NK-92 treated with Interleukin-12 subunit alpha and Interleukin-12 subunit beta, amount 100 ng/mL, for 24 hours (cell line): ENCODE data around the gene C7orf25.

Source experiments
- DNase-seq: peaks from one replicate; lab custom pipeline; 2025; lab: John Stamatoyannopoulos, UW

Gene C7orf25

DNA sequence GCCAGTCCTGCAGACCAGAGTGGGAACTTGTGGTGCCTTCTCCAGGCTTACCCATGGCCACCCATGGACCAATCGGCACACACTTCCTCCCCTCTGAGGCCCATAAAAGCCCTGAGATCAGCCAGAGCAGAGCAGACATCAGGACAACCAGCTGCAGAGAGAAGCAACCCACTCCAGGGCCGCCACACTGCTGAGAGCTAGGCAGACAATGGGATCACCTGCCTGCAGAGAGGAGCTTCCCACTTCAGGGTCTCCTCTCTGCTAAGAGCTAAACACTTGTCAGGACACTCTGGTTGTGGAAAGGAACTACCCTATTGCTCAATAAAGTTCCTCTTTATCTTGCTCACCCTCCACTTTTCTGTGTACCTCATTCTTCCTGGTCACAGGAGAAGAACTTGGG lies 34.0 kb downstream of the C7orf25 start:
- no peak for DNase-seq

DNA sequence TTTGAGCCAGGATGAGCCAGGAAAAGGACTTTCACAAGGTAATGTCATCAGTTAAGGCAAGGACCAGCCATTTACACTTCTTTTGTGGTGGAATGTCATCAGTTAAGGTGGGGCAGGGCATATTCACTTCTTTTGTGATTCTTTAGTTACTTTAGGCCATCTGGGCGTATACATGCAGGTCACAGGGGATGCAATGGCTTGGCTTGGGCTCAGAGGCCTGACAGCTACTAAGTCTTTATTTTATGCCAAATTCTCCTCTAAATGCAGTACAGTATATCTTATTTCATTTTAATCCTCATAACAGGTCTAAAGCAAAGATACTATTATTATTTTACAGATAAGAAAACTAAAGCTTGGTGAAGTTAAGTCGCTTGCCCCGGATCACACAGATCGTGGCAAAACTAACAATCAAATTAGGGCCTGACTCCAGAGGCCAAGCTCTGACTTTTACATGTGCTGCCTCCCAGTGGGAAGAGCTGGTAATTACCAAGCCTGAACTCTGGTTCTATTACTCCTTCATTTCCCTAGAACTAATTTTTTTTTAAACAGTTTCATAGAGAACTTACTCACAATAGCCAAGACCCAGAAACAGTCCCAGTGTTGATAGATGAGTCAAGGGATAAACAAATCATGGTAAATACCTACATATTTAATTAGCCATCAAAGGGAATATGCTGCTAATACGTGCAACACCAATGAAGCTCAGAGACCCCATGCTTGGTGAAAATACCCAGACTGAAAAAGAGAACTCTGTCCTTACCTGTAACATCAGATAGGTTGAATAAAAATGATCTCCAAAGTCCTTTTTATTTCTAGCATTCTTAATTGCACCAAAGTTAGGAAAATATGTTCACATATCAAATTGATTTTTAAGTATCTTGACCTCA lies 35.4 kb downstream of the C7orf25 start:
- DNase-seq: peak; percentile 8

DNA sequence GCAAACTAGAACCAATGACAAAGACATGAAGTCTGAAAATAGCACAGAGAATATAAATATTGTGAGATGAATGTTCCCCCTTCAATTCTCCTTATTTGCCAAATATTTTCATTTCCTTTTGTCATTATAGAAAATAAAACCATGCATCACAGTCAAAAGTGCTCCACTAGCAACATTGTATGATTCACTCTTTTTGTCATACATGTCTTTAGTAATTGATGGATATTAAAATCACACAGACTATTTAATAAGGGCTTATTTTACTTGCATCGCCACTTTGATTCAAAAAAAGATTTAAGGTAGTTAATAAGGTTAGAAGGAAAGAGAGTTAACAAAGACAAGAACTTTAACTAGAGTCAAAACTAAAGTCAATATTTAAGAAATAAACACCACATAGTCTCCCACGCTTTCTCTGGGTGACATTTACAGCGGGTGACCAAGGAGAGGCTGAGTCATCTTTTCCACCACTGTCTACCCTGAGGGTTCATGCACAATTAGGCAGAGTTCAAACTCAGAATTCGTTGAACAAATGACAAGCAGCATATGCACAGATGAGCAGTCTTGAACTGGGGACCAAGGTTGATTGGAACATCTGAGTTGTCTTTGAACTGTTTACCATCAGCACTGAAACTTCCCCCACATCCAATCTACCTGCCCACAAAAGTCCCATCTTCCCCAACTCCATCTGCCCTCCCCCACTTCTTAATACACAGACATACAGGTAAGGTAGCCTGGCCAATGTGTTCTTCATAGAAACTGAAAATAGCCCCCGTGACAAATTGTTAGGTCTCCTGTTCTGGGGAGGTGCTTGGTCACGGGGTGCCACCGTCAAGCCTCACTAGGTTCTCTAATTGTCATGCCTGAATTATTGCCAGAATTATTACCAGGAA lies 42.5 kb downstream of the C7orf25 start:
- DNase-seq: peak; percentile 29

DNA sequence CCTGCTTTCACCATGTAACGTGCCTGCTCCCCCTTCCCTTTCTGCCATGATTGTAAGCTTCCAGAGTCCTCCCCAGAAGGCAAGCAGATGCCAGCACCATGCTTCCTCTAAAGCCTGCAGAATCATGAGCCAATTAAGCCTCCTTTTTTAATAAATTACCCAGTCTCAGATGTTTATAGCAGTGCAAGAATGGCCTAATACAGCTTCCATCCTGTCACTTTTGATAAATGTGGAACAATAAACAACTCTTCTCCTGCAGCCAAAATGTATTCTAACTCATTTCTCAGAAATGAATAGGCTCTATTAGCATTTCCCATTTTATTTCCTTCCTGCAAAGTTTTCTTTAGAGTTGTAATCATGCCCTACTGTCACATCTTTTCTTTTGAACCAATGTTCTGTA lies 43.4 kb downstream of the C7orf25 start:
- DNase-seq: no peak
